GM12878 (cell line): ENCODE data around the gene SHISA6. TPM values are rescaled to one million over a fixed set of nuclear protein-coding genes. Genes with fewer than 3 reads are reported as not detected.

Source experiments
- ATAC-seq: fragments of 200-7000 bp; cut with Tn5 transposase; 3 replicates; pipeline ENCODE4 v1.9.1; 2020; ENCODE audit warnings: mild to moderate bottlenecking, moderate library complexity
- BruUV-seq: library from RNA; stranded (reverse); fragments of 400-500 nt; replicated peaks from 2 replicates; lab custom pipeline; 2021; lab: Mats Ljungman, UMichigan
- CTCF ChIA-PET: fragments of 300-600 bp; sonication (Branson Sonifier 250); formaldehyde crosslinking; extraction: SDS; loops from one replicate; lab custom pipeline; 2021; ENCODE audit warnings: inconsistent platforms; lab: Yijun Ruan, JAX
- POLR2A ChIA-PET: fragments of 350-600 bp; formaldehyde crosslinking; extraction: SDS; loops from one replicate; lab custom pipeline; 2021; ENCODE audit warnings: inconsistent platforms; lab: Charles Lee
- RAD21 ChIA-PET: fragments of 300-600 bp; sonication (Branson Sonifier 250); formaldehyde crosslinking; loops from one replicate; lab custom pipeline; 2023; ENCODE audit warnings: antibody characterized with exemption; ENCODE audit not compliant: unreplicated experiment; lab: Charles Lee
- SMC1A ChIA-PET: fragments of 300-600 bp; sonication (Branson Sonifier 250); formaldehyde crosslinking; loops from one replicate; lab custom pipeline; 2023; ENCODE audit not compliant: unreplicated experiment, uncharacterized antibody; lab: Charles Lee
- DNase-seq: peaks from one replicate; pipeline ENCODE4 v3.0.0-alpha.2; 2011; ENCODE audit warnings: low read depth, low spot score
- FAIRE-seq: peaks from 3 replicates; lab custom pipeline; 2011; peaks lifted over from hg19 to GRCh38; lab: Jason Lieb, UNC
- H2AFZ ChIP-seq: 2 replicates; pipeline ENCODE4 v1.6.0; 2011; ENCODE audit warnings: low read depth, low read length, control low read depth; ENCODE audit not compliant: control insufficient read depth
- H3K27ac ChIP-seq: 2 replicates; pipeline ENCODE4 v1.5.1; 2011; ENCODE audit warnings: control low read depth; ENCODE audit not compliant: control insufficient read depth, insufficient read depth
- H3K27me3 ChIP-seq, 2 experiments: replicated peaks in 1 of 2; 2 replicates each; pipeline versions ENCODE4 v1.6.0 to v1.6.1; 2011; ENCODE audit warnings: low read length in 1 of 2; ENCODE audit not compliant: control insufficient read depth in 2 of 2, insufficient read depth in 2 of 2
- H3K36me3 ChIP-seq, 2 experiments: 2 replicates each; pipeline ENCODE4 v1.5.1; 2011; ENCODE audit warnings: low read length in 1 of 2; ENCODE audit not compliant: control insufficient read depth in 2 of 2, insufficient read depth in 2 of 2
- H3K4me1 ChIP-seq: 2 replicates; pipeline ENCODE4 v1.6.1; 2011; ENCODE audit warnings: mild to moderate bottlenecking, low read length, moderate library complexity, mixed read lengths; ENCODE audit not compliant: control insufficient read depth, insufficient read depth
- H3K4me2 ChIP-seq: 2 replicates; pipeline ENCODE4 v1.6.0; 2011; ENCODE audit warnings: control low read depth; ENCODE audit not compliant: control insufficient read depth, insufficient read depth
- H3K4me3 ChIP-seq: fragments of 200-600 bp; sonication (generic); 2 replicates; pipeline ENCODE4 v1.5.1; 2016
- H3K79me2 ChIP-seq: 2 replicates; pipeline ENCODE4 v1.6.0; 2011; ENCODE audit warnings: low read length; ENCODE audit not compliant: control insufficient read depth, insufficient read depth
- H3K9ac ChIP-seq: 2 replicates; pipeline ENCODE4 v1.8.0; 2011; ENCODE audit warnings: low read length, control low read depth, mixed read lengths; ENCODE audit not compliant: control insufficient read depth, insufficient read depth
- H3K9me3 ChIP-seq: replicated peaks from 3 replicates; pipeline ENCODE4 v1.5.1; 2011; ENCODE audit warnings: mild to moderate bottlenecking, low read length; ENCODE audit not compliant: control insufficient read depth, insufficient read depth
- H4K20me1 ChIP-seq: 2 replicates; pipeline ENCODE4 v1.6.0; 2011; ENCODE audit not compliant: control insufficient read depth, insufficient read depth
- BCL11A ChIP-seq: IDR thresholded peaks from 2 replicates; pipeline ENCODE4 v1.6.1; 2011; ENCODE audit warnings: low read depth, low read length
- BCL3 ChIP-seq: IDR thresholded peaks from 2 replicates; pipeline ENCODE4 v1.6.1; 2011; ENCODE audit warnings: borderline replicate concordance, low read depth, mild to moderate bottlenecking, moderate library complexity, low read length; ENCODE audit not compliant: insufficient read depth, poor library complexity, severe bottlenecking
- BMI1 ChIP-seq: fragments of 450-650 bp; IDR thresholded peaks from 2 replicates; pipeline ENCODE4 v1.6.1; 2016; ENCODE audit warnings: mild to moderate bottlenecking, moderate library complexity, borderline replicate concordance
- CEBPB ChIP-seq, 2 experiments: fragments of 150-350 bp in 1 of 2; IDR thresholded peaks; 2 replicates each; pipeline ENCODE4 v1.6.1; 2012 to 2014; ENCODE audit warnings: low read depth in 2 of 2, low read length in 2 of 2, borderline replicate concordance in 1 of 2, inconsistent platforms in 1 of 2
- CTCF ChIP-seq, 3 experiments: IDR thresholded peaks in 2 of 3; conservative IDR thresholded peaks in 1 of 3; 2 replicates each; pipeline ENCODE4 v1.5.1; 2011; ENCODE audit warnings: low read depth in 3 of 3, low read length in 3 of 3, mild to moderate bottlenecking in 3 of 3, control low read depth in 2 of 3, moderate library complexity in 2 of 3, inconsistent platforms in 1 of 3, mixed read lengths in 1 of 3; ENCODE audit not compliant: control insufficient read depth in 2 of 3, insufficient read depth in 1 of 3; ENCODE audit errors: extremely low read depth in 1 of 3
- DPF2 ChIP-seq: fragments of 450-650 bp; IDR thresholded peaks from 2 replicates; pipeline ENCODE4 v1.6.1; 2017; ENCODE audit warnings: mild to moderate bottlenecking
- E4F1 ChIP-seq: fragments of 450-650 bp; IDR thresholded peaks from 2 replicates; pipeline ENCODE4 v1.6.1; 2018; ENCODE audit warnings: borderline replicate concordance, mild to moderate bottlenecking; ENCODE audit not compliant: partially characterized antibody
- JUNB ChIP-seq: IDR thresholded peaks from 2 replicates; pipeline ENCODE4 v1.6.1; 2016; ENCODE audit warnings: antibody characterized with exemption, mild to moderate bottlenecking
- SREBF1 ChIP-seq: IDR thresholded peaks from 2 replicates; pipeline ENCODE4 v1.6.1; 2012; ENCODE audit warnings: mild to moderate bottlenecking, low read length
- ZBTB11 ChIP-seq: fragments of 450-650 bp; formaldehyde crosslinking; IDR thresholded peaks from 2 replicates; pipeline ENCODE4 v1.5.0; 2022; ENCODE audit warnings: mild to moderate bottlenecking, missing genetic modification characterization
- ZNF622 ChIP-seq: fragments of 450-650 bp; IDR thresholded peaks from 2 replicates; pipeline ENCODE4 v1.6.1; 2017; ENCODE audit warnings: mild to moderate bottlenecking, inconsistent platforms
- WGBS: methylation state at CpG from one replicate; pipeline ENCODE4 v1.1.6; 2016; ENCODE audit warnings: low lambda C conversion rate; ENCODE audit not compliant: insufficient replicate concordance, insufficient coverage; ENCODE audit errors: missing lambda C conversion rate; 5-methylcytosine and 5-hydroxymethylcytosine counted together
- in situ Hi-C: fragments of 300-500 bp; cut with MboI; formaldehyde crosslinking; loops from 9 replicates; pipeline ENCODE4 v1.14.3; 2018; ENCODE audit warnings: mixed read lengths
- intact Hi-C: fragments of 100-400 bp; cut with micrococcal nuclease; formaldehyde crosslinking; loops from one replicate; pipeline ENCODE4 v1.14.2; 2022; ENCODE audit not compliant: unreplicated experiment
- polyA plus RNA-seq, 11 experiments: library from polyadenylated mRNA; depleted of rRNA in 4 of 11; unstranded in 6 of 11; stranded (reverse) in 5 of 11; fragments of >200 nt; fragmentation: Nextera tagmentation in 4 of 11; fragmentation: Illumina TruSeq in 1 of 11; extraction: Ambion mirVana in 4 of 11; extraction: Trizol in 1 of 11; gene quantifications; 1 replicate in 1 of 11; 2 replicates in 10 of 11; pipeline versions ENCODE4 v1.2.1 to v1.2.3, GENCODE V29; 2011 to 2016; ENCODE audit warnings: inconsistent platforms in 2 of 11, missing spikeins in 2 of 11, low read depth in 1 of 11
- total RNA-seq, 4 experiments: library from RNA; depleted of rRNA in 3 of 4; stranded (reverse); fragments of >200 nt in 3 of 4; fragmentation: Illumina TruSeq in 1 of 4; extraction: Trizol in 1 of 4; gene quantifications; 2 replicates each; pipeline versions ENCODE4 v1.2.1 to v1.2.3, GENCODE V29; 2013 to 2021

SHISA6 gene
- total and polyA plus RNA-seq, 10 of the 15 experiments (the other 5 are each of a cell fraction or from before 2014, with no cell fraction given) = not detected

GRCh38 chr17:11238705-11239104 lies 2.3 kb upstream of the SHISA6 start:
- no peak for ATAC-seq
- DNase-seq = no peak
- ChIA-PET RAD21 (no interaction called here), POLR2A (no interaction called here), CTCF (no interaction called here), SMC1A (no interaction called here)
- H2AFZ ChIP-seq = no peak overlapping the region
- 14% methylated on average over 4 of the region's 4 CpGs for WGBS
- H3K27me3 ChIP-seq = no peaks in the 10 kb centered on the region
- no peaks in the 10 kb centered on the region for H4K20me1 ChIP-seq
- no peaks in the 10 kb centered on the region for H3K79me2 ChIP-seq
- H3K4me3 ChIP-seq = no peak overlapping the region
- intact Hi-C loops = no loop called here
- no peak overlapping the region for H3K27ac ChIP-seq
- no TSS peak for BruUV-seq
- H3K9ac ChIP-seq = no peak overlapping the region
- no peaks in the 10 kb centered on the region for H3K36me3 ChIP-seq
- no peaks in the 10 kb centered on the region for H3K4me1 ChIP-seq
- no peak for FAIRE-seq
- no peaks in the 10 kb centered on the region; the same call in 2 of the 3 replicates for H3K9me3 ChIP-seq
- H3K4me2 ChIP-seq = no peak overlapping the region
- in situ Hi-C loops = loop anchor here (10.0 kb wide), 2 partner anchors 86 to 94 kb away; no protein-coding TSS in a partner anchor
- TF ChIP-seq JUNB (no peak), ZNF622 (no peak), CEBPB (IDR thresholded peaks at IDR 0.05; ENCODE audit: borderline replicate concordance in 1 of 2, low read depth in 2 of 2, low read length in 2 of 2) (no peak), CTCF (IDR thresholded peaks at IDR 0.05 in 2 of 3, conservative IDR thresholded peaks at IDR 0.05 in 1 of 3; ENCODE audit: control insufficient read depth in 2 of 3, extremely low read depth in 1 of 3, insufficient read depth in 1 of 3, low read depth in 3 of 3, low read length in 3 of 3) (no peak), BMI1 (no peak), ZBTB11 (no peak), E4F1 (no peak), SREBF1 (no peak), DPF2 (no peak), BCL11A (no peak), BCL3 (no peak)
